Neural crest cell (in vitro differentiated cells): ENCODE measurements around the gene CNKSR3. TPM values are rescaled to one million over a fixed set of nuclear protein-coding genes. Genes with fewer than 3 reads are reported as not detected.

Source experiments
- DNase-seq: peaks from one replicate; pipeline ENCODE4 v3.0.0; 2021; ENCODE audit warnings: low read depth, mixed read lengths, low spot score
- H3K27ac Mint-ChIP-seq: one replicate; pipeline ENCODE4 v1.8.0; 2021; ENCODE audit warnings: mild to moderate bottlenecking, mixed read lengths; ENCODE audit not compliant: unreplicated experiment
- H3K27me3 Mint-ChIP-seq: 2 replicates; pipeline ENCODE4 v1.8.0; 2021; ENCODE audit warnings: low read depth, mild to moderate bottlenecking, mixed read lengths
- H3K36me3 Mint-ChIP-seq: 2 replicates; pipeline ENCODE4 v1.8.0; 2021; ENCODE audit warnings: low read depth, mild to moderate bottlenecking, mixed read lengths
- H3K4me1 Mint-ChIP-seq: 2 replicates; pipeline ENCODE4 v1.8.0; 2021; ENCODE audit warnings: mixed read lengths
- H3K4me3 Mint-ChIP-seq: one replicate; pipeline ENCODE4 v1.8.0; 2021; ENCODE audit warnings: mild to moderate bottlenecking, mixed read lengths
- H3K9me3 Mint-ChIP-seq: 2 replicates; pipeline ENCODE4 v1.8.0; 2021; ENCODE audit warnings: mixed read lengths
- CTCF ChIP-seq: fragments of 200-600 bp; sonication (generic); conservative IDR thresholded peaks from 2 replicates; pipeline ENCODE4 v1.5.0; 2021; ENCODE audit warnings: antibody characterized with exemption, mild to moderate bottlenecking
- total RNA-seq: library from RNA; stranded (reverse); gene quantifications from 2 replicates; pipeline ENCODE4 v1.2.1, GENCODE V29; 2021

The CNKSR3 gene
- total RNA-seq, 1 donor from 2014 or later, result 11.7 TPM

DNA sequence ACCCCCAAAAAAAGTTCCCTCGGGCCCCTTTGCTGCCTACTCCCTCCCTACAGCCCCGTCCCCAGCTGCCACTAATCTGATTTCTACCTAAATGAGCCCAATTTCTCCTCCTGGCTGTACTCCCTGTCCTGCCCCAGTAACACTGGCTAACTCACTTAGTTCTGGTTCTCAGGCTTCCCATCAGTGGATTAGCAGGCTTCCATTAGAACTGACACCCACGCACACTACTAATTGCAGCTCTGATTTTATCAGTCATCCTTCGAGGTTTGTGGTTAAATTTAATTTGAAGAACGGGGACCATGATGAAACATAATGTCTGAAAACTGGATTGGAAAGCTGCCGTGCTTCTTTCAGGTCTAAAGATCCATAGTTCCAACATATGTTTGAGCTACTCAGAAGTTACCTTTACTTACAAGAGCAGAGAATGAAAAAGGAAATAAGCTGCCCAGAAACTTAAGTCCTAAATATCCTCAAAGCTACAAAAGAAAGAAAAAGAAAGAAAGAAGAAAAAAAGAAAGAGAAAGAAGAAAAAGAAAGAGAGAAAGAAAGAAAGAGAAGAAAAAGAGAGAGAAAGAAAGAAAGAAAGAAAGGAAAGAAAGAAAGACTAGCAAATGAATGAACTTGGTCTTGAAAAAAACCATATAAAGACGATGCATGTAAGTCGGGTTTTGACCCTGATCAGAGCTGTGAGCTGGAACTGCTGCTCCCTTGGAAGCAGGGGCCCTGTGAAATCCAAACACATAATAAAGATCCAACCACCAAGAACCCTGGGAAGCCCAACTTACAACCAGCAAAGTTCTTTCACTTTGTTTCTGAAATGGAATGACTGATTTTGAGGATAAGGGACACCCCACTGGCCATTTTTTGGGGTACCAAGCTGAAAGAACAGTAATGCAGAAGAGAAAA is 51.7 kb downstream of the CNKSR3 start:
- no peaks in the 10 kb centered on the region for H3K27me3 Mint-ChIP-seq
- DNase-seq, result no peak
- H3K9me3 Mint-ChIP-seq, result no peaks in the 10 kb centered on the region
- TF ChIP-seq CTCF, result no peak
- no peak overlapping the region for H3K27ac Mint-ChIP-seq
- no peak overlapping the region for H3K4me3 Mint-ChIP-seq
- H3K36me3 Mint-ChIP-seq, result no peaks in the 10 kb centered on the region
- H3K4me1 Mint-ChIP-seq, result peaks cover 23% of the 10 kb centered on the region

DNA sequence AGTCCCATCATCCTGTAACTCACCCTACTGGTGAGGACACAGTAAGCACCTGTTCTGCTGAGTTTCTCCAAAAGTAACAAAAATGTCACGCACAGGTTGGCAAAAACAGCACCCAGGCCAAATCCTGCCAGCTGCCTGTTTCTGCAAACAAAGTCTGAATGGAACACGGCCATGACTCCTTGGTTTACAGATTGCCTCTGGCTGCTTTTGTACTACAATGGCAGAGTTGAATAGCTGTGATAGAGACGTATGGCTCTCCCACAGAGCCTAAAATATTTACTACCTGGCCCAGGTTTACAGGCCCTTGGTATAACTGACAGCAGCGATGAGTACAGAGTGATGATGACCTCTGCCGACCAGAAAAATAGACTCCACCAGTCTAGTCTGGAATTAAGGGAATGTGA is 52.6 kb downstream of the CNKSR3 start:
- Mint-ChIP-seq H3K9me3 (no peaks in the 10 kb centered on the region), H3K27me3 (no peaks in the 10 kb centered on the region), H3K4me1 (peaks cover 32% of the 10 kb centered on the region), H3K36me3 (no peaks in the 10 kb centered on the region), H3K4me3 (no peak overlapping the region), H3K27ac (no peak overlapping the region)
- no peak for DNase-seq
- TF ChIP-seq CTCF, result no peak

GRCh38 chr6:154457046-154457713 is 53.3 kb downstream of the CNKSR3 start:
- no peaks in the 10 kb centered on the region for H3K27me3 Mint-ChIP-seq
- no peaks in the 10 kb centered on the region for H3K36me3 Mint-ChIP-seq
- DNase-seq, result no peak
- no peak overlapping the region for H3K4me3 Mint-ChIP-seq
- H3K27ac Mint-ChIP-seq, result no peak overlapping the region
- TF ChIP-seq CTCF, result no peak
- peaks cover 29% of the 10 kb centered on the region for H3K4me1 Mint-ChIP-seq
- no peaks in the 10 kb centered on the region for H3K9me3 Mint-ChIP-seq

DNA sequence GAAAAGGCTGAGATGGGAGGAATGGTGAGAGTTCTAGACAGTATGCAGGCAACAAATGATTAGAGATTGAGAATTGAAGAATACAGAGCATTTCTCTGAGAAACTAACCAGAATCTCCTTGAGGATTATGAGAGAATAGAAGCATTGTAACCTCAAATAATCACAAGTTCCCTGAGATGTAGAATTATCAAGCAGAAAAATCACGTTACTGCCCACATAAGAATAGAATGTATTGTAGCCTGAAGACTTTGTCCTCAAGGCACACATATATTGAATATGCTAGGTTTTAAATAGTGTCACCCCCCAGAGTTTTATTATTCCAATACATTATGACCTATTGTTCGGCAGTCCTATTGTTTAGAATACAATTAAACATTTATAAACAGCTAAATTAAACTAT is 57.2 kb downstream of the CNKSR3 start:
- peaks cover 25% of the 10 kb centered on the region for H3K4me1 Mint-ChIP-seq

GRCh38 chr6:154450498-154450897 is 60.0 kb downstream of the CNKSR3 start:
- no peak overlapping the region for H3K4me3 Mint-ChIP-seq
- H3K27me3 Mint-ChIP-seq, result no peaks in the 10 kb centered on the region
- no peaks in the 10 kb centered on the region for H3K9me3 Mint-ChIP-seq
- H3K27ac Mint-ChIP-seq, result no peak overlapping the region
- no peak for DNase-seq
- no peak for TF ChIP-seq CTCF
- H3K36me3 Mint-ChIP-seq, result no peaks in the 10 kb centered on the region
- H3K4me1 Mint-ChIP-seq, result peaks cover 29% of the 10 kb centered on the region

More for the DNA sequence above, 57.2 kb downstream of the CNKSR3 start:
- Mint-ChIP-seq H3K36me3 (no peaks in the 10 kb centered on the region), H3K27ac (no peak overlapping the region), H3K9me3 (no peaks in the 10 kb centered on the region), H3K4me3 (no peak overlapping the region), H3K27me3 (no peaks in the 10 kb centered on the region)
- no peak for DNase-seq
- TF ChIP-seq CTCF, result no peak
